ENCODE results near the gene INTS15.
A peak's percentile ranks its signal among the peaks of the same experiment; 100 is the strongest.

INTS15 gene

GRCh38 chr7:6590645-6591110, 857 bp downstream of the INTS15 start:
- DNase-seq (ENCODE audit: extremely low read depth, insufficient read length) = no peak
- Histone ChIP-seq H3K4me3 (replicated peaks; ENCODE audit: low read depth, low read length) (peak overlapping the region; percentile 95), H3K36me3 (ENCODE audit: control insufficient read depth, insufficient read depth, low read length) (peaks cover 21% of the 10 kb centered on the region), H3K27me3 (replicated peaks; ENCODE audit: control insufficient read depth, insufficient read depth, low read length) (no peaks in the 10 kb centered on the region)
- TF ChIP-seq CTCF (IDR thresholded peaks at IDR 0.05; ENCODE audit: insufficient read depth, low read length, poor library complexity, severe bottlenecking) = no peak

GRCh38 chr7:6600093-6600492, 10.3 kb downstream of the INTS15 start:
- H3K4me3 ChIP-seq (replicated peaks; ENCODE audit: low read depth, low read length) = no peak overlapping the region
- no peak for TF ChIP-seq CTCF (IDR thresholded peaks at IDR 0.05; ENCODE audit: insufficient read depth, low read length, poor library complexity, severe bottlenecking)
- peaks cover 22% of the 10 kb centered on the region for H3K36me3 ChIP-seq (ENCODE audit: control insufficient read depth, insufficient read depth, low read length)
- no peak for DNase-seq (ENCODE audit: extremely low read depth, insufficient read length)
- H3K27me3 ChIP-seq (replicated peaks; ENCODE audit: control insufficient read depth, insufficient read depth, low read length) = no peaks in the 10 kb centered on the region

- DNase-seq (ENCODE audit: extremely low read depth, insufficient read length) = no peak
- H3K27me3 ChIP-seq (replicated peaks; ENCODE audit: control insufficient read depth, insufficient read depth, low read length) = no peaks in the 10 kb centered on the region
- H3K36me3 ChIP-seq (ENCODE audit: control insufficient read depth, insufficient read depth, low read length) = peaks cover 16% of the 10 kb centered on the region
- no peak for TF ChIP-seq CTCF (IDR thresholded peaks at IDR 0.05; ENCODE audit: insufficient read depth, low read length, poor library complexity, severe bottlenecking)
- no peak overlapping the region for H3K4me3 ChIP-seq (replicated peaks; ENCODE audit: low read depth, low read length)
Observed at GRCh38 chr7:6604458-6604857, 14.6 kb downstream of the INTS15 start.

GRCh38 chr7:6606866-6607583, 17.2 kb downstream of the INTS15 start:
- no peaks in the 10 kb centered on the region for H3K27me3 ChIP-seq (replicated peaks; ENCODE audit: control insufficient read depth, insufficient read depth, low read length)
- H3K4me3 ChIP-seq (replicated peaks; ENCODE audit: low read depth, low read length) = no peak overlapping the region
- no peak for TF ChIP-seq CTCF (IDR thresholded peaks at IDR 0.05; ENCODE audit: insufficient read depth, low read length, poor library complexity, severe bottlenecking)
- peaks cover 10% of the 10 kb centered on the region for H3K36me3 ChIP-seq (ENCODE audit: control insufficient read depth, insufficient read depth, low read length)
- DNase-seq (ENCODE audit: extremely low read depth, insufficient read length) = no peak

GRCh38 chr7:6607651-6608051, 17.8 kb downstream of the INTS15 start:
- H3K36me3 ChIP-seq (ENCODE audit: control insufficient read depth, insufficient read depth, low read length) = peaks cover 7% of the 10 kb centered on the region
- no peak for DNase-seq (ENCODE audit: extremely low read depth, insufficient read length)
- H3K27me3 ChIP-seq (replicated peaks; ENCODE audit: control insufficient read depth, insufficient read depth, low read length) = no peaks in the 10 kb centered on the region
- no peak for TF ChIP-seq CTCF (IDR thresholded peaks at IDR 0.05; ENCODE audit: insufficient read depth, low read length, poor library complexity, severe bottlenecking)
- H3K4me3 ChIP-seq (replicated peaks; ENCODE audit: low read depth, low read length) = no peak overlapping the region
